Measurements from ENCODE around the gene RRAGD.

The RRAGD gene

DNA sequence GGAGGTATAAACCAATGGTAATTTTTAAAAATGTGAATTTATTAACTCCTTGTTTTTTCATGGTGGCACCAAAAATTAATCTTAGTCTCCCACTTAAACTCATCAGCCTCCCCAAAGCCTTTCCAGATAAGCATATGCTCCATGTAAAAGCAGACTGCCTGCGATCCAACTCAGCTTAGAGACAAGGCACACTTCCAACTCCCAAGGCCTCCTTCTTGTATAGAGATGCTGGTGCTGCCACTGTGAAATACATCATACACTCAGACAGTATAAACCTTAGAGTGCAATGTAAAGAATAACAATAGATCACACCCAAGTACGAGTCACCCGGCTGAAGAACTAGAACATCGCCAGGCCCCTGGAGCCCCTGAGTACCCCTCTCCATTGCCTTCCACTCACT, 22.9 kb upstream of the RRAGD start:
- Mint-ChIP-seq H3K4me3 (peak overlapping the region; percentile 87), H3K9me3 (peaks cover 2% of the 10 kb centered on the region), H3K27me3 (ENCODE audit: low read depth, poor library complexity) (peaks cover 29% of the 10 kb centered on the region), H3K27ac (no peak overlapping the region), H3K4me1 (peaks cover 54% of the 10 kb centered on the region), H3K36me3 (ENCODE audit: low read depth) (peaks cover 2% of the 10 kb centered on the region)
- no peak for TF ChIP-seq CTCF (IDR thresholded peaks at IDR 0.05)
- DNase-seq, result no peak

- Mint-ChIP-seq H3K4me3 (peak overlapping the region; percentile 87), H3K4me1 (peaks cover 56% of the 10 kb centered on the region), H3K27me3 (ENCODE audit: low read depth, poor library complexity) (peaks cover 29% of the 10 kb centered on the region), H3K9me3 (peaks cover under 1% of the 10 kb centered on the region), H3K36me3 (ENCODE audit: low read depth) (no peaks in the 10 kb centered on the region), H3K27ac (no peak overlapping the region)
- no peak for DNase-seq
- TF ChIP-seq CTCF (IDR thresholded peaks at IDR 0.05), result no peak
Measured at GRCh38 chr6:89434150-89434499, 22.1 kb upstream of the RRAGD start.

DNA sequence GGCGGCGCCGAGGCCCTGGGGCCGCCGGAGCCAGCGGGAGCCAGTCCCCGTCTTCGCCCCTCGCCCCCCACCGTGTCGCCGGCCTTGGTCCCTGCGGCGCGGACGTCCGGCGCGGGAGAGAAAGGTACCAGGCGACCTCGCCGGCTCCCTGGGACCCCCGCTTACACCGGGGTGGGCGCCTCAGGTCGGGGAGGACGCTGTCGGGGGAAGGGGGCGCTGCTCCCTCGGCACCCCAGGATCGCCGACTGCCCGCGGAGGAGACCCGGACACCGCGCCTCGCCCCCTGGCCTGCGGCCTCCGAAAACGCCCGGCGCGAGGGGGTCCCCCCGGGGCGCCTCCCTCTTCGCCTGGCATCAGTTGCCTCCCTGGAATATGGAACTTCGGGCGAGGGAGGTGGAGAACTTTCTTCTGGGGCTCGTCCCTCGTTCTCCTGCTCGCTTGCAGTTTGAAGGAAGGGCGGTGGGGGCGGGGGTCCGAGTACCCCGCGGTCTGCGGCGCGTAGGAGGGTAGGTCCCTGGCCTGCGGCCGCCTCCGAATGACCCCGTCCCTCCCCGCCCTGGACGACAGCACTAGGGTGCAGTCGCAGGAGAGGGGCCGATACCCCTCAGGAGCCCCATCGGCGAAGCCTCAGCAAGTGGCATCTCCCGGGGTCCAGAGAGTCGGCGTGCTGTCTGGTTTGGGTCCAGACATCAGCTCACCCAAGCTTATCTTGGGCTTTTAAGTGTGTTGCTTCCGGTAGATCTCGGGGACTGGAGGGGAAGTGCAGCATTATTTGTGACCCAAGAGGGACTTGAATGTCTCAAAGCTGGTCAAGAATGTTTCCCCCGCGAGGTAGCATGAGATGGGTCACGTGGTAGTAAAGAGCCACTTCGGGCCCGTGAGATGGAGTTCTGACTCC, 21.4 kb upstream of the RRAGD start:
- DNase-seq, result peak; percentile 55
- Mint-ChIP-seq H3K27me3 (ENCODE audit: low read depth, poor library complexity) (peaks cover 29% of the 10 kb centered on the region), H3K9me3 (peaks cover 4% of the 10 kb centered on the region)

DNA sequence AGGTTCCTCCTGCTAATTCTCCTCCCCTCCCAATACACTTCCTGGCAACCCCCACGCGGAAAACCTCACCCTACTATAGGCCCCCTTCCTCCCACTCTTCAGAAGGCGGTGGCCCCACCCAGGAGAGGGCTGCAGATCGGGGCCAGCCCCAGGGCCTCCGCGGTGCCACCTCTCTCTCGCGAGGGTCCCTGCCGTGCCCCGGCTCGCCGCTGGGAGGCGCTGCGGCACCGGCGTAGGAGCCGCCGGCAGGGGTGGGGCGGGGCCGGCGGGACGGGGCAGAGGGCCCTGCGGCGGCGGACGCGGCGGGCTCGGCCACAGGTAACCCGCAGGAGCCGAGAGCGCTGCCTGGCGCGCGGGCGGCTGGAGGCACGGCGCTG, 20.8 kb upstream of the RRAGD start, which contains the start of gene ANKRD6:
ANKRD6 (plus strand) TSS at position 278 of the 377 bp plus-strand sequence. CDS start 133,825 bp downstream, outside the sequence.
- Mint-ChIP-seq H3K4me3 (peak within 1 kb of the TSS; percentile 87), H3K4me1 (peaks cover 56% of the 10 kb centered on the region), H3K27ac (no peak within 1 kb of the TSS), H3K36me3 (ENCODE audit: low read depth) (no peaks in the 10 kb centered on the region), H3K9me3 (peaks cover 4% of the 10 kb centered on the region), H3K27me3 (ENCODE audit: low read depth, poor library complexity) (peaks cover 31% of the 10 kb centered on the region)
- TF ChIP-seq CTCF (IDR thresholded peaks at IDR 0.05), result peak; percentile 64
- peak; percentile 94 for DNase-seq

More for the DNA sequence above, 21.4 kb upstream of the RRAGD start:
- H3K27ac Mint-ChIP-seq, result no peak overlapping the region
- peak overlapping the region; percentile 87 for H3K4me3 Mint-ChIP-seq
- TF ChIP-seq CTCF (IDR thresholded peaks at IDR 0.05), result no peak
- H3K36me3 Mint-ChIP-seq (ENCODE audit: low read depth), result no peaks in the 10 kb centered on the region
- H3K4me1 Mint-ChIP-seq, result peaks cover 56% of the 10 kb centered on the region

GRCh38 chr6:89430201-89430962, 18.3 kb upstream of the RRAGD start:
- Mint-ChIP-seq H3K36me3 (ENCODE audit: low read depth) (no peaks in the 10 kb centered on the region), H3K9me3 (peaks cover 4% of the 10 kb centered on the region), H3K4me3 (no peak overlapping the region), H3K27me3 (ENCODE audit: low read depth, poor library complexity) (peaks cover 25% of the 10 kb centered on the region), H3K4me1 (peaks cover 45% of the 10 kb centered on the region), H3K27ac (no peak overlapping the region)
- TF ChIP-seq CTCF (IDR thresholded peaks at IDR 0.05), result no peak
- DNase-seq, result peak; percentile 52

Data from nephron progenitor cell (in vitro differentiated cells).